ENCODE results near the gene EIF3F. TPM values are rescaled to one million over a fixed set of nuclear protein-coding genes. Genes with fewer than 3 reads are reported as not detected.

EIF3F gene
- total RNA-seq, 1 donor from 2014 or later: 367 TPM

DNA sequence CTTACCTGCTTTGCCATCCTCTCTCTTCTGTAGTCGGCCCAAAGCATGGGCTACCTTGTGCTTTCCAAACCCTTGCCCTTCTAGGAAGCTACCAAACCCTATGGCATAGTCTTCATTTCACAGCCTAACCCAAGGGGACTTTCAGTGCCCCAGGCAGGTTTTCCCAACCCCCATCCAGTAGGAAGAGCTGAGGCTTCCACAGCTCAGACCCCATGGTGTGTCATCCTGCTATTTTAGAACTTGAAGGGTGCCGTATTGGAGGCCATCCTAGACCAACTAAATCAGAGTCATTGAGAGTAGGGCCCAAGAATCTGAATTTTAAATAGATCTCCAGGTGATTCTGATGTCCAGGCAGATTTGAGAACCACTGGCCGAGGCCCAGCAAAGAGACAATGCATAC lies 61.9 kb downstream of the EIF3F start:
- ChIA-PET POLR2A (no interaction called here), CTCF (interaction anchor here (2.2 kb wide), 1 partner anchor 16 kb away, joined by 7 read pairs; no protein-coding TSS in a partner anchor)
- no peaks in the 10 kb centered on the region for H3K36me3 Mint-ChIP-seq (ENCODE audit: low read depth)
- no peak for ATAC-seq (ENCODE audit: low read depth)
- no peak for DNase-seq
- no peak overlapping the region for H3K4me3 Mint-ChIP-seq
- no peaks in the 10 kb centered on the region for H3K4me1 Mint-ChIP-seq
- intact Hi-C loops (cut with micrococcal nuclease): no loop called here
- TF ChIP-seq, protein P1, sequence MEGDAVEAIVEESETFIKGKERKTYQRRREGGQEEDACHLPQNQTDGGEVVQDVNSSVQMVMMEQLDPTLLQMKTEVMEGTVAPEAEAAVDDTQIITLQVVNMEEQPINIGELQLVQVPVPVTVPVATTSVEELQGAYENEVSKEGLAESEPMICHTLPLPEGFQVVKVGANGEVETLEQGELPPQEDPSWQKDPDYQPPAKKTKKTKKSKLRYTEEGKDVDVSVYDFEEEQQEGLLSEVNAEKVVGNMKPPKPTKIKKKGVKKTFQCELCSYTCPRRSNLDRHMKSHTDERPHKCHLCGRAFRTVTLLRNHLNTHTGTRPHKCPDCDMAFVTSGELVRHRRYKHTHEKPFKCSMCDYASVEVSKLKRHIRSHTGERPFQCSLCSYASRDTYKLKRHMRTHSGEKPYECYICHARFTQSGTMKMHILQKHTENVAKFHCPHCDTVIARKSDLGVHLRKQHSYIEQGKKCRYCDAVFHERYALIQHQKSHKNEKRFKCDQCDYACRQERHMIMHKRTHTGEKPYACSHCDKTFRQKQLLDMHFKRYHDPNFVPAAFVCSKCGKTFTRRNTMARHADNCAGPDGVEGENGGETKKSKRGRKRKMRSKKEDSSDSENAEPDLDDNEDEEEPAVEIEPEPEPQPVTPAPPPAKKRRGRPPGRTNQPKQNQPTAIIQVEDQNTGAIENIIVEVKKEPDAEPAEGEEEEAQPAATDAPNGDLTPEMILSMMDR (IDR thresholded peaks at IDR 0.05): no peak
- peaks cover 16% of the 10 kb centered on the region for H3K27me3 Mint-ChIP-seq
- H3K27ac Mint-ChIP-seq: no peak overlapping the region
- H3K9me3 Mint-ChIP-seq: no peaks in the 10 kb centered on the region

Other genes with a start within 250 kb of the EIF3F start
- gene OR5P2, start 190.4 kb upstream of the EIF3F start, total RNA-seq: not detected in 2 replicates
- not detected in 2 replicates for gene OR5P3, start 156.5 kb upstream of the EIF3F start, total RNA-seq
- gene OR10A6, start 56.1 kb upstream of the EIF3F start, total RNA-seq: not detected in 2 replicates
- gene OR10A3, start 45.6 kb upstream of the EIF3F start, total RNA-seq: not detected in 2 replicates
- gene NLRP10, start 21.9 kb upstream of the EIF3F start, total RNA-seq: not detected in 2 replicates
- gene TUB, start 93.9 kb downstream of the EIF3F start, total RNA-seq: not detected in 2 replicates
- gene RIC3, start 181.7 kb downstream of the EIF3F start, total RNA-seq: 44.3 and 52.8 TPM in 2 replicates

Measured in activated B cell treated with CpG ODN at 0.5 μM for 24 hours (primary cell).